ENCODE data around the gene NKX2-2.

- no peak for TF ChIP-seq ELF4 (IDR thresholded peaks at IDR 0.05)
- TF ChIP-seq SP1 (IDR thresholded peaks at IDR 0.05) = no peak
- TF ChIP-seq BHLHE40 (IDR thresholded peaks at IDR 0.05; ENCODE audit: borderline replicate concordance) = no peak
- no peak for TF ChIP-seq TARDBP (IDR thresholded peaks at IDR 0.05)
- TF ChIP-seq PKNOX1 (IDR thresholded peaks at IDR 0.05) = no peak
- no peak for TF ChIP-seq ZNF384 (IDR thresholded peaks at IDR 0.05)
- TF ChIP-seq NFRKB (IDR thresholded peaks at IDR 0.05) = no peak
- no peak for TF ChIP-seq HDGF (IDR thresholded peaks at IDR 0.05; ENCODE audit: borderline replicate concordance)
- no peak for TF ChIP-seq FOXM1 (IDR thresholded peaks at IDR 0.05; ENCODE audit: borderline replicate concordance)
- TF ChIP-seq SUZ12 (IDR thresholded peaks at IDR 0.05) = no peak
- no peak for TF ChIP-seq FOXK2 (IDR thresholded peaks at IDR 0.05)
- no peak for TF ChIP-seq ARNT (IDR thresholded peaks at IDR 0.05)
These were observed 9.5 kb upstream of the NKX2-2 start for GRCh38 chr20:21523281-21523868.
